IPS-15b (cell line): ENCODE data around the gene FABP3.
"Not testable (repeated sequence)": the region's sequence is repeated elsewhere in the genome, so short reads cannot be mapped to it uniquely, and the experiment has no call there.

Source experiments
- H3K27me3 ChIP-seq: one replicate; pipeline ENCODE4 v1.6.1; 2013; ENCODE audit warnings: low read length; ENCODE audit not compliant: control insufficient read depth, insufficient read depth
- H3K36me3 ChIP-seq: one replicate; pipeline ENCODE4 v1.6.1; 2013; ENCODE audit warnings: low read length; ENCODE audit not compliant: control insufficient read depth, insufficient read depth
- H3K4me1 ChIP-seq: one replicate; pipeline ENCODE4 v1.6.1; 2013; ENCODE audit warnings: mild to moderate bottlenecking, low read length; ENCODE audit not compliant: control insufficient read depth, insufficient read depth
- H3K4me3 ChIP-seq: one replicate; pipeline ENCODE4 v1.5.1; 2013; ENCODE audit warnings: low read depth, low read length
- H3K9ac ChIP-seq: one replicate; pipeline ENCODE4 v1.6.1; 2013; ENCODE audit warnings: low read depth, mild to moderate bottlenecking, low read length
- H3K9me3 ChIP-seq: one replicate; pipeline ENCODE4 v1.6.1; 2013; ENCODE audit warnings: mild to moderate bottlenecking, low read length; ENCODE audit not compliant: control insufficient read depth, insufficient read depth

The FABP3 gene

DNA sequence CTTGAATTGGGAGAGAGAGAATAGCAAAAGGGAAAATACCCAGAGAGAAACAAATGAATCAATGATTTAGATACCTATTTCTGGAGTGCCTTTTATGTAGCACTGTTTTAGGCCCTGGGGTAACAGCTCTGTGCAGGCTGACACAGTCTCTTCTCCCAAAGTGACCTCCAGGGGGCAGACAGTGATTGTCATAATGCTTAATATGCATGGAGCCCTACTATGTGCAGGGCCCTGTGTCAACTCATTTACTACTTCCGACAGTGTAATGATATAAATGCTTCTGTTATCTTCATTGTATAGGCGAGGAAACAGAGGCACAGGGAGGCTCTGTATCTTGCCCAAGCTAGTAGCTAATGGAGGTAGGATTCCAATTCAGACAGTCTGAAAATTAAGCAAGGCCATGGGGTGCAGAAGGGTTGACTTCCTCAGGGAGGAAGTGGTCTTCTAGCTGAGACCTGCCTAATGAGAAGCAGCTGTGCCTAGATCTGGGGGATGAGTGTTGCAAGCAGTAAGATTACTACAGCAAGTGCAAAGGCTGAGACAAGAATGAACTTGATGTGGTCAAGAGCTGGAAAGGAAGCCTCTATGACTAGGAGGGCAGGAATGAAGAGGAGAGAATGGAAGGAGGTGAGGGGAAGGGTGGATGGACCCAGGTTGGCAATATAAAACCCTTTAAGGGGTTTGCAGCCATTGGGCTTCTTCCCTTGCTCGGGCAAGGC lies 23.9 kb upstream of the FABP3 start:
- H3K9me3 ChIP-seq: no peaks in the 10 kb centered on the region
- H3K36me3 ChIP-seq: no peaks in the 10 kb centered on the region
- H3K27me3 ChIP-seq: no peaks in the 10 kb centered on the region
- no peaks in the 10 kb centered on the region for H3K4me1 ChIP-seq
- H3K9ac ChIP-seq: no peak overlapping the region
- no peak overlapping the region for H3K4me3 ChIP-seq

DNA sequence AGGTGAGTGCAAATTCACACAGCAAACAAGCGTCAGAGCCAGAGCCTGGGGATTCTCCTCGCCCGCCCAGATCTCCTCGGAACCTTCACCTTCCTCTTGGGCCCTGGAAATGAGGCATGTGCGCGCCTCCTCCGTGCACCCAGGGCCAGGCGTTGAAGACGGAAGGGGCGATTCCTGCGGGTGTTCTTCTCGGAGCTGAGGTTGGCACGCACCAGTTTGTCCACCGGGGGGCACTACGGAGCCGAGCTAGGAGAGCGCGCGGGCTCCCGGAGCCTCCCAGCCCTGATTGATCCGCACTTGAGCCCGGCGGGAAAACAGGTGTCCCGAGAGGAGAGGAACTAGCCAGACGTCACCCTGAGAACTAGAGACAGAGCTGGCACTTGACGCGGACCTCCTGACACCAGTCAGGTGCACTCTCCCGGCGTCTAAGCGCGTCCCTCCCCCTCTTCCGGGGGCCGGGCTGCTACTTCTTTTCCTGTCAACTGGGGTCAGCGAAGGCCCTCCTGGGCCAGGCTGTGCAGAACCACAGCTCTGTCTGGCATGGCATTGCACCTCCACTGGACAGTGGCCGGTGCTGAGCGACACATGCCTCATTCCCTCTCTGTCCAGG lies 21.8 kb upstream of the FABP3 start:
- Histone ChIP-seq H3K9ac (no peak overlapping the region), H3K4me1 (peaks cover 5% of the 10 kb centered on the region), H3K9me3 (no peaks in the 10 kb centered on the region), H3K36me3 (no peaks in the 10 kb centered on the region), H3K27me3 (no peaks in the 10 kb centered on the region), H3K4me3 (peak overlapping the region; percentile 45)

DNA sequence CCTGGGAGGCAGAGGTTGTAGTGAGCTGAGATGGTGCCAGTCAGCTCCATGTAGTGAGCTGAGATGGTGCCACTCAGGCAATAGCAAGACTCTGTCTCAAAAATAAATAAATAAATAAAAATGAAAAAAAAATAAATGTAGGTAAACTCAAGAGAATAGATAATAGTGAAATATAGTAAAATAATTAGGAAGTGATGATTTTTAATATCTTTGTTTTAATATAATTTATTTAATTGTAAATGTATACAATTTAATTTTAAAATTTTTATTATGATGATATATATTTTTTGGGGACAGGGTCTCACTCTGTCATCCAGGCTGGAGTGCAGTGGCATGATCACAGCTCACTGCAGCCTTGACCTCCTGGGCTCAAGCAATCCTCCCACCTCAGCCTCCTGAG lies 20.6 kb upstream of the FABP3 start:
- Histone ChIP-seq H3K9ac (no peak overlapping the region), H3K27me3 (no peaks in the 10 kb centered on the region), H3K4me3 (no peak overlapping the region), H3K36me3 (no peaks in the 10 kb centered on the region), H3K9me3 (no peaks in the 10 kb centered on the region), H3K4me1 (peaks cover 5% of the 10 kb centered on the region)

DNA sequence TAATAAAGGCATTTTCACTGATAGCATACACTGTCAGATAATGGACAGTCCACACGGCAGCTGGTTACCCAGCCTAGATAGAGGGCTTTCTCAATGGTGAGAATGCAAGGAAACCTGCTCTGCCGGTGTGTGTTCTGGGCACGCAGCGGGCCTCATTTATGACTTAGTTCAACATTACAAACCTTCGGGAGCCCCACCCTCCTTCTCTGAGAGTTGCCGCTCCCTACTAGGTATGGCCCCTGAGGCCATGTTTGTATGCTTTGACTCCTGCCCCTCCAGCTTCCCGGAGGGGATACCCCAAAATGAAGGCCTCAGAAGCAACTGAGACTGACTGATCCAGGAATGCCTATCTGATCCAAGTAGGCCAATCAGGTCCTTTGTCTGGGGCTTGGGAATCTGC lies 17.2 kb upstream of the FABP3 start:
- Histone ChIP-seq H3K9me3 (no peaks in the 10 kb centered on the region), H3K9ac (no peak overlapping the region), H3K4me1 (peaks cover 5% of the 10 kb centered on the region), H3K4me3 (no peak overlapping the region), H3K27me3 (no peaks in the 10 kb centered on the region), H3K36me3 (no peaks in the 10 kb centered on the region)

DNA sequence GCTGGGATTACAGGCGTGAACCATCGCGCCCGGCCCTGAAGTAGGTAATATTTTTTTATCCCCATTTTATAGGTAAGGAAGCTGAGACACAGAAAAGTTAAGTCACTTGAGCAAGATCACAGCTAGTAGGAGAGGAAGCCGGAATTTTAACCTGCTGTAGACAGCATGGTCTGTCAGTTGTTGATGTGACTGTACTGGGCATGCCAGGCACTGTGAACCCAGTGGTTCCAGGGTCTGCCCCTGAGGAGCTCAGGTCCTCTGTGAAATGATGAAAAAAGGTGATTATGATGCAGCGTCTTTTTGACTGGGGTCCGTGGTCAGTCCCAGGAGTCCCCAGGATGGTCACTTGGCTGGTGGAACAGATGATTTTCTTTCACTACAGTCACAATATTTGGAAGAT lies 16.7 kb upstream of the FABP3 start:
- Histone ChIP-seq H3K9ac (no peak overlapping the region), H3K9me3 (no peaks in the 10 kb centered on the region), H3K4me1 (peaks cover 5% of the 10 kb centered on the region), H3K27me3 (no peaks in the 10 kb centered on the region), H3K4me3 (no peak overlapping the region), H3K36me3 (no peaks in the 10 kb centered on the region)

DNA sequence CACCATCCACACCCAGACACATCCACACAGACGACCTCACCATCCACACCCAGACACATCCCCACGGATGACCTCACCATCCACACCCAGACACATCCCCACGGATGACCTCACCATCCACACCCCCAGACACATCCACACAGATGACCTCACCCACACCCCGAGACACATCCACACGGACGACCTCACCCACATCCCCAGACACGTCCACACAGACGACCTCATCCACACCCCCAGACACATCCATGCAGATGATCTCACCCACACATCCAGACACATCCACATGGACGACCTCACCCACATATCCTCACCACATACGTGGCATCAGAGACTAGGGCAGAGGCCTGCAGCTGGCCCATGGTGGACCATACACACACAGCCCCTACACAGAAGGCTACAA lies 14.7 kb upstream of the FABP3 start:
- Histone ChIP-seq H3K4me1 (peaks cover 5% of the 10 kb centered on the region), H3K9ac (no peak overlapping the region), H3K4me3 (no peak overlapping the region), H3K27me3 (no peaks in the 10 kb centered on the region), H3K9me3 (no peaks in the 10 kb centered on the region), H3K36me3 (no peaks in the 10 kb centered on the region)

DNA sequence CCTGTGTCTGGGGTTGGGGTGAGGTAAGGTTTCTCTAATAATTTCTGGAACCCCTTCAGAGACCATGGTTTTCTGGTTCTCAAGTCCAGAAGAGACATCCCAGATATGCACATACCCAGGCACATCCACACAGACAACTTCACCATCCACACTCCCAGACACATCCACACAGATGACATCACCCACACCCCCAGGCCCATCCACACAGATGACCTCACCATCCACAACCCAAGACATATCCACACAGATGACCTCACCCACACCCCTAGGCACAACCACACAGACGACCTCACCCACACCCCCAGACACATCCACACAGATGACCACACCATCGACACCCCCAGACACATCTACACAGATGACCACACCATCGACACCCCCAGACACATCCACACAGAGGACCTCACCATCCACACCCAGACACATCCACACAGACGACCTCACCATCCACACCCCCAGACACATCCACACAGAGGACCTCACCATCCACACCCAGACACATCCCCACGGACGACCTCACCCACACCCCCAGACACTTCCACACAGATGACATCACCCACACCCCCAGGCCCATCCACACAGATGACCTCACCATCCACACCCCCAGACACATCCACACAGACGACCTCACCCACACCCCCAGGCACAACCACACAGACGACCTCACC lies 13.8 kb upstream of the FABP3 start:
- H3K4me3 ChIP-seq, H3K4me1 ChIP-seq, H3K27me3 ChIP-seq, H3K36me3 ChIP-seq, H3K9ac ChIP-seq, H3K9me3 ChIP-seq: not testable (repeated sequence)

DNA sequence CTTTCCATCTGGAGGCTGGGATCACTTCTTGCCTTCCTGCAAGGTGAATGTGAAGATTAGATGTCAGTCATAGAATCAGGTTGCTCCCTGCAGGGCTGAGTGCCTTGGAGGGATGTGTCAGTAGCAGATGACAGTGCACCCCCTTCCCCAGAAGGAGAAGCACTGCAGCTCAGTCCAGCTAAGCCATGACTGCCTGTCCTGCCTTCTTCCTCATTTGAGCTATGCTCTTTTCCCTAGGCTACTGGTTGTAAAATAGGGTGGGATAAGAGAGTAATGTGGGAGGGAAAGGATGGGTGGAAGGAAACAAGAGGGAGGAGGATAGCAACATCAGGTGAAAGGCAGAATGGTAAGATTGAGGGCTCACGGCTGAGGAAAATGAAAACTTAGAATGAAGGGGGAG lies 11.1 kb upstream of the FABP3 start:
- Histone ChIP-seq H3K9me3 (no peaks in the 10 kb centered on the region), H3K4me1 (no peaks in the 10 kb centered on the region), H3K9ac (peak overlapping the region; percentile 24)

DNA sequence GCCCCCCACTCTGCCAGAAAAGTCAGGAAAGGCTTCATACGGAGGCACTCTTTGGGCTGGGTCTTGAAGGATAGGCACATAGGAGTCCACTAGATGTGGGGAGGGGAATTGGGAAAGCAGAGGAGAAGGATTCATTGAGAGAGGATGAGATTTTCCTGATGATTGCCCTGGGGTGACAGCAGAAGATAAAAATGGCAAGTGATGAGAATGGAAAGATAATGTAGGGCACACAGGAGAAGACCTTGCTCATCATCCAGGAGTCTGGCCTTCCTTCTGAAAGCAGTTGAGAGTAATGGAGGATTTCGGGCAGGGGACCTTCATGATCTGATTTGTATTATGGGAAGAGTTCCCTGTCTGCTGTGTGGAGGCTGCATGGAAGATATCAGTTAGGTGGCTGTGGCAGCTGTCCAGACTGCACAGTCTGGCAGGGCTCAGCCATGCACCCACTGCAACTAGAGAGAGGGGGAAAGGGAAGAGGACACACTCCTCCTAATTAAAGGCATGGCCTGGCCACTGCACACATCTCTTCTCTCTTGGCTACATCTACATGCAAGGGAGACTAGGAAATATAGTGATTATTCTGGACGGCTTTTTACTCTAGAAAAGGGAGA lies 9.6 kb upstream of the FABP3 start:
- Histone ChIP-seq H3K36me3 (no peaks in the 10 kb centered on the region), H3K27me3 (no peaks in the 10 kb centered on the region), H3K9ac (no peak overlapping the region), H3K9me3 (no peaks in the 10 kb centered on the region), H3K4me3 (no peak overlapping the region), H3K4me1 (no peaks in the 10 kb centered on the region)

More for the DNA sequence above, 11.1 kb upstream of the FABP3 start:
- Histone ChIP-seq H3K36me3 (no peaks in the 10 kb centered on the region), H3K4me3 (no peak overlapping the region), H3K27me3 (no peaks in the 10 kb centered on the region)

DNA sequence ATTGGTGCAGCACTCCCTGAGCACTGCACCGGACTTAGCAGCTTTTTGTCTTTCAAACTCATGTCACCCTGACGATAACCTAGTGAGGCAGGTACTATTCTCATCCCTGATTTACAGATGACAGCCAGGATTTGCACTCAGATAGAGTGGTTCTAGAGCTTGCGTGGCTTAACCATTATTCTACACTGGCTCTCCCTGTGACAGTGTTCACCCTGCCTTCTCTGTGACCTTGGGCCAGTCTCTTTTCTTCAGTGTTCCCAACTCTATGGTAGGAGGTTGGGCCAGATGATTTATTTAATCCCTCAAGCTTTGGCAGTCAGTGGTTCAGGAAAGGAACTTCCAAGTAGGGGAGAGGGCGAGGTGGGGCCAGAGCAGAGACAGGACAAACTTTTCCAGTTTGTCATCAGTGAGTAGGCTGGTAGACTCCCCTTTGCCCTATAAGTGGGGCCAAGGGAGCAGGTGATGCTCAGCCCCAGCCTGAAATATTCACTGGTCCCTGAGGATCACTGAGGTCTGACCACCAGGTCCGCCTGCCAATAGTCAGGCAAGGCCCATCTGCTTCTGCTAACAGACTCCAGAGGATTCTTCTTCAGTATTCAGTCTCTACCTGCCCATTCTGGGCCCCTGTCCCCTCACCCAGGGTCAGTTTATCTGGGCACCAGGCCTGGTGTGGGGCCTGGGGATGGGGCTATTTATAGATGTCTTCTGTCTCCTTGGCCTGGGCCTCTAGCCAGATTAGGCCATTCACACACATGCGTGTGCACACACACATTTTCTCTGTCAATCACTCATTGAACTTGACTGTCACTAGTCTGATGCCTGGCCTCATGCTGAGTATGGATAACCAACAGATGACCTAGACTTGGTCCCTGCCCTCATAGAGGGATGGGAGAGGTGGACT lies 8.8 kb upstream of the FABP3 start:
- Histone ChIP-seq H3K9ac (no peak overlapping the region), H3K27me3 (no peaks in the 10 kb centered on the region), H3K9me3 (no peaks in the 10 kb centered on the region), H3K4me1 (peaks cover 1% of the 10 kb centered on the region), H3K4me3 (no peak overlapping the region), H3K36me3 (no peaks in the 10 kb centered on the region)

DNA sequence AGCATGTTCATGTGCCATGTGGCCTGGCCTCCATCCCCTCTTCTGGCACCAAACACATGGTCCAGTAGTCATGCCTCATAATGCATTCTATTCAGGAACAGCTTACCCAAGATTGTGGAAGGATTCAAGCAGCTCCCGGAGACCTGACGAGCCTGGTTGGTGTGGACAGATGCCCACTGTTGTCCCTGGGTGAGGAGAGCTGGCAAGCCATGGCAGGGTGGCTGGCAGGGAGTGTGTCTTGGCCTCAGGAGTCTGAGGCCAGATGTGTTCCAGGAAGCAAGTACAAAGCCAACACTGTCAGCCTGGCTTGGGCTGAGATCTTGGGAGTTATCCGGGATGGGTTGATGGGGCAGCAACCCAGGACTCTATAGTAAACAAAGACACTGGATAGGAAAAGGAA lies 7.3 kb upstream of the FABP3 start:
- no peak overlapping the region for H3K4me3 ChIP-seq
- H3K36me3 ChIP-seq: no peaks in the 10 kb centered on the region
- no peaks in the 10 kb centered on the region for H3K27me3 ChIP-seq
- H3K4me1 ChIP-seq: peaks cover 7% of the 10 kb centered on the region
- no peak overlapping the region for H3K9ac ChIP-seq
- H3K9me3 ChIP-seq: no peaks in the 10 kb centered on the region
